ENCODE measurements around the gene SLC37A4. TPM values are rescaled to one million over a fixed set of nuclear protein-coding genes. Genes with fewer than 3 reads are reported as not detected.
"Not testable (repeated sequence)": the region's sequence is repeated elsewhere in the genome, so short reads cannot be mapped to it uniquely, and the experiment has no call there.

The SLC37A4 gene
- total RNA-seq, 1 donor from 2014 or later, result 52.7 TPM

GRCh38 chr11:119024430-119025098, 6.1 kb downstream of the SLC37A4 start:
- Mint-ChIP-seq H3K4me1 (ENCODE audit: low read depth) (peaks cover 32% of the 10 kb centered on the region), H3K27me3 (no peaks in the 10 kb centered on the region), H3K9me3 (ENCODE audit: low read depth) (no peaks in the 10 kb centered on the region), H3K27ac (peak overlapping the region; percentile 80), H3K36me3 (ENCODE audit: insufficient read depth) (peaks cover 19% of the 10 kb centered on the region), H3K4me3 (ENCODE audit: low read depth) (no peak overlapping the region)
- TF ChIP-seq CTCF (IDR thresholded peaks at IDR 0.05; ENCODE audit: unreplicated experiment), result no peak
- no peak for DNase-seq (ENCODE audit: low spot score, unreplicated experiment)

GRCh38 chr11:119023741-119024140, 6.9 kb downstream of the SLC37A4 start:
- no peak for DNase-seq (ENCODE audit: low spot score, unreplicated experiment)
- TF ChIP-seq CTCF (IDR thresholded peaks at IDR 0.05; ENCODE audit: unreplicated experiment), result no peak
- Mint-ChIP-seq H3K27ac (no peak overlapping the region), H3K27me3 (no peaks in the 10 kb centered on the region), H3K4me1 (ENCODE audit: low read depth) (peaks cover 29% of the 10 kb centered on the region), H3K9me3 (ENCODE audit: low read depth) (no peaks in the 10 kb centered on the region), H3K36me3 (ENCODE audit: insufficient read depth) (peaks cover 19% of the 10 kb centered on the region), H3K4me3 (ENCODE audit: low read depth) (no peak overlapping the region)

- no peak for TF ChIP-seq CTCF (IDR thresholded peaks at IDR 0.05; ENCODE audit: unreplicated experiment)
- Mint-ChIP-seq H3K36me3 (ENCODE audit: insufficient read depth) (peaks cover 20% of the 10 kb centered on the region), H3K4me3 (ENCODE audit: low read depth) (no peak overlapping the region), H3K27me3 (no peaks in the 10 kb centered on the region), H3K27ac (peak overlapping the region; percentile 81), H3K9me3 (ENCODE audit: low read depth) (no peaks in the 10 kb centered on the region), H3K4me1 (ENCODE audit: low read depth) (peaks cover 20% of the 10 kb centered on the region)
- no peak for DNase-seq (ENCODE audit: low spot score, unreplicated experiment)
Observed at GRCh38 chr11:119021631-119022030, 9.0 kb downstream of the SLC37A4 start.

- no peaks in the 10 kb centered on the region for H3K9me3 Mint-ChIP-seq (ENCODE audit: low read depth)
- peak overlapping the region; percentile 100 for H3K27ac Mint-ChIP-seq
- TF ChIP-seq CTCF (IDR thresholded peaks at IDR 0.05; ENCODE audit: unreplicated experiment), result no peak
- H3K4me1 Mint-ChIP-seq (ENCODE audit: low read depth), result peaks cover 20% of the 10 kb centered on the region
- H3K4me3 Mint-ChIP-seq (ENCODE audit: low read depth), result peak overlapping the region; percentile 100
- H3K27me3 Mint-ChIP-seq, result no peaks in the 10 kb centered on the region
- H3K36me3 Mint-ChIP-seq (ENCODE audit: insufficient read depth), result peaks cover 27% of the 10 kb centered on the region
- no peak for DNase-seq (ENCODE audit: low spot score, unreplicated experiment)
Observed at GRCh38 chr11:119019996-119020395, 10.7 kb downstream of the SLC37A4 start.

- TF ChIP-seq CTCF (IDR thresholded peaks at IDR 0.05; ENCODE audit: unreplicated experiment), result no peak
- Mint-ChIP-seq H3K27ac (peak within 1 kb of the TSS; percentile 100), H3K4me1 (ENCODE audit: low read depth) (peaks cover 20% of the 10 kb centered on the region), H3K27me3 (no peaks in the 10 kb centered on the region), H3K4me3 (ENCODE audit: low read depth) (peak within 1 kb of the TSS; percentile 100), H3K36me3 (ENCODE audit: insufficient read depth) (peaks cover 28% of the 10 kb centered on the region), H3K9me3 (ENCODE audit: low read depth) (no peaks in the 10 kb centered on the region)
- peak; percentile 70 for DNase-seq (ENCODE audit: low spot score, unreplicated experiment)
Observed at GRCh38 chr11:119018074-119018938, 12.4 kb downstream of the SLC37A4 start, which contains the start of the genes RPS25 and TRAPPC4. Gene RPS25 (minus strand): TSS chr11:119018343. CDS start chr11:119018284, 59 bp downstream. Gene TRAPPC4 (plus strand): TSS chr11:119018766. CDS start chr11:119018796, 30 bp downstream.

- not testable (repeated sequence) for DNase-seq (ENCODE audit: low spot score, unreplicated experiment); H3K27me3 Mint-ChIP-seq; H3K9me3 Mint-ChIP-seq (ENCODE audit: low read depth)
- Mint-ChIP-seq H3K27ac (peak overlapping the region; percentile 100), H3K36me3 (ENCODE audit: insufficient read depth) (peaks cover 31% of the 10 kb centered on the region), H3K4me3 (ENCODE audit: low read depth) (peak overlapping the region; percentile 100), H3K4me1 (ENCODE audit: low read depth) (peaks cover 20% of the 10 kb centered on the region)
Observed at GRCh38 chr11:119017377-119017776, 13.3 kb downstream of the SLC37A4 start.
